Mesothelial cell of epicardium (in vitro differentiated cells): Measurements from ENCODE around the gene SNX1. TPM values are rescaled to one million over a fixed set of nuclear protein-coding genes. Genes with fewer than 3 reads are reported as not detected.

Source experiments
- DNase-seq, 2 experiments: peaks; one replicate each; pipeline ENCODE4 v3.0.0; 2021; ENCODE audit warnings: low spot score in 2 of 2; ENCODE audit not compliant: unreplicated experiment in 2 of 2
- H3K27ac Mint-ChIP-seq: 2 replicates; pipeline ENCODE4 v1.8.0; 2021; ENCODE audit warnings: mixed read lengths
- H3K27me3 Mint-ChIP-seq: 2 replicates; pipeline ENCODE4 v1.8.0; 2021; ENCODE audit warnings: low read depth, mixed read lengths
- H3K36me3 Mint-ChIP-seq: 2 replicates; pipeline ENCODE4 v1.8.0; 2021; ENCODE audit warnings: mixed read lengths
- H3K4me1 Mint-ChIP-seq: 2 replicates; pipeline ENCODE4 v1.8.0; 2021; ENCODE audit warnings: mixed read lengths
- H3K4me3 Mint-ChIP-seq: 2 replicates; pipeline ENCODE4 v1.8.0; 2021; ENCODE audit warnings: mild to moderate bottlenecking, moderate library complexity, mixed read lengths
- H3K9me3 Mint-ChIP-seq: 2 replicates; pipeline ENCODE4 v1.8.0; 2021; ENCODE audit warnings: mixed read lengths
- total RNA-seq: library from RNA; stranded (reverse); gene quantifications from 3 replicates; pipeline ENCODE4 v1.2.1, GENCODE V29; 2021
- TF ChIP-seq, protein P1 (sequence below): fragments of 200-600 bp; sonication (generic); IDR thresholded peaks from one replicate; pipeline ENCODE4 v1.5.0; 2021; ENCODE audit warnings: antibody characterized with exemption; ENCODE audit not compliant: unreplicated experiment

SNX1 gene
- total RNA-seq, 1 donor from 2014 or later: 93.6 TPM

DNA sequence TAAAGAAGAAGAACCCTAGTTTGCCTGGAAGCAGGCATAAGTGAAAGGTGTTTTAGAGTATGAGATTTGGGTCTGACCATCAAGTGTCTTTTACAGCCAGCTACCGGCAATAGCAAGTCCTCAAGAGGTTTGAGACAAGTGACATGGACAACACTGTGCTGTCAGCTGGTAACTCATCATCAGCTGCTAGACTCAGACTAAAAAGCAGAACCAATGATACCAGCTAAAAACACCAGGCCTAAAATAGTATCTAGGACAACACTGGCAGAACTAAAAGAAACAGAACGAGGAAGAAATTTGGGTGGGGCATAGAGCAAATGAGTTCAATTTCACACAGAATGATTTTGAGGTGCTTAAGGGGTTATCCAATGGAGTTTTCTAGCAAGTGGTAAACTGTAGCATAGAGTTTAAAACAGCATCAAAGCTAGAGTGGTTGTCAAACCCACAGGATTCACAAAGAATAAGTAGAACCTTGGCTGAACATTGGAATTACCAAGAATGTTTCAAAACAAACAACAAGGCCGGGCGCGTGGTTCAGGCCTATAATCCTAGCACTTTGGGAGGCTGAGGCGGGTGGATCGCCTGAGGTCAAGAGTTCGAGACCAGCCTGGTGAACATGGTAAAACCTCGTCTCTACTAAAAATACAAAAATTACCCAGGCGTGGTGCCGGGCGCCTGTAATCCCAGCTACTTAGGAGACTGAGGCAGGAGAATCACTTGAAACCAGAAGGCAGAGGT is 6.1 kb upstream of the SNX1 start:
- Mint-ChIP-seq H3K36me3 (peaks cover 19% of the 10 kb centered on the region), H3K27ac (no peak overlapping the region), H3K9me3 (peaks cover 5% of the 10 kb centered on the region), H3K27me3 (no peaks in the 10 kb centered on the region), H3K4me3 (no peak overlapping the region), H3K4me1 (peaks cover 20% of the 10 kb centered on the region)
- TF ChIP-seq, protein P1, sequence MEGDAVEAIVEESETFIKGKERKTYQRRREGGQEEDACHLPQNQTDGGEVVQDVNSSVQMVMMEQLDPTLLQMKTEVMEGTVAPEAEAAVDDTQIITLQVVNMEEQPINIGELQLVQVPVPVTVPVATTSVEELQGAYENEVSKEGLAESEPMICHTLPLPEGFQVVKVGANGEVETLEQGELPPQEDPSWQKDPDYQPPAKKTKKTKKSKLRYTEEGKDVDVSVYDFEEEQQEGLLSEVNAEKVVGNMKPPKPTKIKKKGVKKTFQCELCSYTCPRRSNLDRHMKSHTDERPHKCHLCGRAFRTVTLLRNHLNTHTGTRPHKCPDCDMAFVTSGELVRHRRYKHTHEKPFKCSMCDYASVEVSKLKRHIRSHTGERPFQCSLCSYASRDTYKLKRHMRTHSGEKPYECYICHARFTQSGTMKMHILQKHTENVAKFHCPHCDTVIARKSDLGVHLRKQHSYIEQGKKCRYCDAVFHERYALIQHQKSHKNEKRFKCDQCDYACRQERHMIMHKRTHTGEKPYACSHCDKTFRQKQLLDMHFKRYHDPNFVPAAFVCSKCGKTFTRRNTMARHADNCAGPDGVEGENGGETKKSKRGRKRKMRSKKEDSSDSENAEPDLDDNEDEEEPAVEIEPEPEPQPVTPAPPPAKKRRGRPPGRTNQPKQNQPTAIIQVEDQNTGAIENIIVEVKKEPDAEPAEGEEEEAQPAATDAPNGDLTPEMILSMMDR: no peak
- DNase-seq: no peak

DNA sequence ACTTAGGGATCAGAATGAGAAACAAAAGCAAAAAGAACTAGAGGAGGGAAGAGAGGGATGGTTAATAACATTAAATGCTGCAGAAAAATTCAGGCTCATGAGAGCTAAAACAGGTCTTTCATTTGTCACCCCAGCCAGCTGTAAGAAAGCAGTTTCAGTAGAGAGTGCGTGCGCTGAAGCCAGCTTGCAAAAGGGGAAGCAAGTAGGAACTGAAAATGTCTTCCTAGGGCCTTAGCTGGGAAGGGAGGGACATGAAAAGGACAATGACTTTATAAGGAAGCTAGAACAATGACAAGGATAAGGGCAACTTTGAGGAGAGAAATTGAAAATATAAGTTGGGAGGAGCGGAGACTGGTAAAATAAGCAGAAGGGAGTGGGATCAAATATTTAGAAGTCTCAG is 5.3 kb upstream of the SNX1 start:
- TF ChIP-seq, protein P1: no peak
- Mint-ChIP-seq H3K27me3 (no peaks in the 10 kb centered on the region), H3K36me3 (peaks cover 19% of the 10 kb centered on the region), H3K27ac (no peak overlapping the region), H3K9me3 (peaks cover 5% of the 10 kb centered on the region), H3K4me3 (no peak overlapping the region), H3K4me1 (peaks cover 28% of the 10 kb centered on the region)
- DNase-seq: no peak

DNA sequence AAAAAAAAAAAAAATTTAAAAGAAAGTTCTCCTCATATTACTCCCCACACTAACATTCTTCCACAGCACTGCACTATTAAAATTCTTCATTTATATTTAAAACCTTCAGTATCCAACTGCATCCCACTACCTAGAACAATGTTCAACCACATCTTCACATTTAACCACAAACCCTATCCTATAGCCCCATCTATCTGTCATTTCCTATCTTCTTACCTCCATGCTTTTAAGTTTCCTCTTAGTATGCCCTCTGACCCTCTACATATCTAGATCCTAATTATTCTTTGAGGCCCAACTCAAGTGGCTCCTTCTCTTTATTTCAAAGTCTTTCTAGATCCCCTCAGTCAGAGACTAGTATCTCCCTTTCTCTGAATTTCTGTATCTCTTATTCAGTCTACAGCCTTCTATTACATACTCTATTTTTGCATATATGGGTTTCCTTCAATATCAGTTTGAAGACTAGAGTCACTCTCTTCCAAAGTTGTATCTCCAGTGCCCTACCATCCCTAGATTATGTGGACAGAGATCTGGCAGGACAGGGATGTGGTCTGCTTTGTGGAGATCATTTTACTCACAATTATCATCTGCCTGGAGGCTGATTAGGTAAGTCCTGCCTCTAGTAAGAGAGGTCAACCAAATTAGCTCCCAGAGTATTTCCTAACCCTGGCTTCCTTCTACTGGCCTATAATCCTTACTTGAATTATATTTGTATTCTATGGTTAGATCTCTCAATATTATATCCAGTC is 3.5 kb upstream of the SNX1 start:
- Mint-ChIP-seq H3K9me3 (peaks cover 5% of the 10 kb centered on the region), H3K4me1 (peaks cover 39% of the 10 kb centered on the region), H3K4me3 (peak overlapping the region; percentile 97), H3K27me3 (no peaks in the 10 kb centered on the region), H3K27ac (peak overlapping the region; percentile 96), H3K36me3 (peaks cover 16% of the 10 kb centered on the region)
- DNase-seq: no peak
- TF ChIP-seq, protein P1: no peak

DNA sequence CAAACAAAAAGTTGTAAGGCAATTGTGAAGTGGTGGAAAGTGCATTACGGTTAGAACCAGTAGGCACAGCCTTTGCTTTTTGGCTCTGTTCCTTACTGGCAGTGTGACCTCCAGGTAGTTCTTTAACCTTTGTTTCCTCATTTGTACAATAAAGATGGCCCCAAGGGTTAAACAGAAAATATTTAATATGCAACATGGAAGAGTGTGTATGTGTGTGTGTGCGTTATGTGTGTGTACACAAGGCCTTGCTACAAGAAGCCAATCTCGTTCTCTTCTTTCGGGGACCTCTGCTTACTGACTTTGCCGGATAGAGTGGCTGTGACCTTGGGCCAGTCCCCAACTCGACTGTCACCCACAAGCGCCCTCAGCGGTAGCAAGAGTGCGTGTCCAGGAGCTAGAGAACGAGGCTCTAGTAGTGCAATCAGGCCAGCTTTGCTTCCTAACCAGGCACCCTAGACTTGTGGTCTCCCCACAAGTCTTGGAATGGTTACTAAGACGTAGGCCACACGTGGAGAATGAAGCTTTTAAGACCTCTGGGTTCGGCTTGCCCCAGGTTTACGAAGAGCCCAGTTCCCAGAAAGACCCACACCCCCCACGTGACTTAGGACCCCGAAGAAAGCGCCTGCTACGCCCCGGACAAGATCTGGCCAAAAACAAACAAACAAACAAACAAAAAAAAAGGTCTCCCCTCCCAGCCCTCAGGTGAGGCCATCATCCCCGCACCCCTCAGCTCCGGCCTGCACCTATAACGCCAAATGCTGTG is 2.7 kb upstream of the SNX1 start:
- Mint-ChIP-seq H3K9me3 (peaks cover under 1% of the 10 kb centered on the region), H3K36me3 (peaks cover 8% of the 10 kb centered on the region), H3K4me1 (peaks cover 47% of the 10 kb centered on the region), H3K4me3 (peak overlapping the region; percentile 97), H3K27ac (peak overlapping the region; percentile 96), H3K27me3 (no peaks in the 10 kb centered on the region)
- DNase-seq: peak in 1 of 2 experiments; percentile 42
- TF ChIP-seq, protein P1: no peak

DNA sequence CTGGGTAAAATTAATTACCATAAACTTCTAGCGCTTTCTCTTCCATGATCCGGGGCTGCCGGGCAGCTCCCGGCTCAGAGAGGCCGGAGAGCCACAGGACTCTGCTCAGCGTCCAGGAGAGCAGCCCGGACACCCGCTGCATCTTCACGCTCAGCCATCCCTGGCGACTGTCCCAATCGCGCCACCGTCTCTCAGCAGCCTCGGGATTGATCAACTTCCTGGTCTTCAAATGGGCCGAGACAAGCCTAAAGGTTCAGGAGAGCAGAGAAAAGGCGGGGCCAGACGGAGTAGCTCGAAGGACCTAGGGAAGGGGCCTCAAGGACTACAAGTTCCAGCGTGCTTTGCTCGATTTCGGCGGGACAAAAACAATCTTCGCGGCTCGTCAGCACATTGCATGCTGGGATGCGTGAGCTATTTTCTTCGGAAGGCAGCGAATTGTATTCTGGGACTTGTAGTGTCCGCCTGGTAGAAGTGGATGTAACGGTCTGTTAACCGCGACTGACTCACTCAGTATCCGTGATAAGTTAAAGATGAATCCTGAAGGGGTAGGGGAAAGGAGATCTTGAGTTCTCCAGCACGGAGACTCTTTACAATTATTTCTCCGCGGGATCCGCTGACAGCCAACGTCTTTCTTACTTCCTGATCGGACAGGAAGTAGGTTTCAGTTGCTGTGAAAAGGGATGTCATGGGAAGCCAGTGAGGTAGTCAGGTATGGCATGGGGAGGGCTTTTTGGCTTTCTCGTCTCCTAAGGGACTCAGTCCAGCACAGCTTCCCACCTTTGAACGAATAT is 2.0 kb upstream of the SNX1 start, which contains the start of gene CIAO2A:
CIAO2A (minus strand) TSS at position 212 of the 791 bp plus-strand sequence; CDS start at position 142, 70 bp downstream.
- H3K27me3 Mint-ChIP-seq: no peaks in the 10 kb centered on the region
- DNase-seq: peak; percentile 73 to 83
- peaks cover 49% of the 10 kb centered on the region for H3K4me1 Mint-ChIP-seq
- peak within 1 kb of the TSS; percentile 97 for H3K4me3 Mint-ChIP-seq
- peaks cover 2% of the 10 kb centered on the region for H3K36me3 Mint-ChIP-seq
- peak within 1 kb of the TSS; percentile 96 for H3K27ac Mint-ChIP-seq
- TF ChIP-seq, protein P1: no peak
- H3K9me3 Mint-ChIP-seq: no peaks in the 10 kb centered on the region
